ENCODE data around the gene NR2F2. TPM values are rescaled to one million over a fixed set of nuclear protein-coding genes. Genes with fewer than 3 reads are reported as not detected.
A peak's percentile ranks its signal among the peaks of the same experiment; 100 is the strongest.

The NR2F2 gene
- total RNA-seq, 1 donor from 2014 or later: 12.8 TPM

GRCh38 chr15:96339619-96340347 is 9.3 kb downstream of the NR2F2 start:
- peak overlapping the region; percentile 88 for H3K4me3 ChIP-seq
- no peak for DNase-seq
- peaks cover 25% of the 10 kb centered on the region for H3K27me3 ChIP-seq (ENCODE audit: low read depth)
- peaks cover 76% of the 10 kb centered on the region for H3K4me1 ChIP-seq
- H3K9me3 ChIP-seq (replicated peaks): no peaks in the 10 kb centered on the region
- peaks cover 7% of the 10 kb centered on the region for H3K36me3 ChIP-seq
- H3K27ac ChIP-seq (replicated peaks): peak overlapping the region; percentile 96
- intact Hi-C loops (cut with micrococcal nuclease): loop anchor here (10.0 kb wide), 1 partner anchor 1075 kb away; no protein-coding TSS in a partner anchor
- TF ChIP-seq, protein P1, sequence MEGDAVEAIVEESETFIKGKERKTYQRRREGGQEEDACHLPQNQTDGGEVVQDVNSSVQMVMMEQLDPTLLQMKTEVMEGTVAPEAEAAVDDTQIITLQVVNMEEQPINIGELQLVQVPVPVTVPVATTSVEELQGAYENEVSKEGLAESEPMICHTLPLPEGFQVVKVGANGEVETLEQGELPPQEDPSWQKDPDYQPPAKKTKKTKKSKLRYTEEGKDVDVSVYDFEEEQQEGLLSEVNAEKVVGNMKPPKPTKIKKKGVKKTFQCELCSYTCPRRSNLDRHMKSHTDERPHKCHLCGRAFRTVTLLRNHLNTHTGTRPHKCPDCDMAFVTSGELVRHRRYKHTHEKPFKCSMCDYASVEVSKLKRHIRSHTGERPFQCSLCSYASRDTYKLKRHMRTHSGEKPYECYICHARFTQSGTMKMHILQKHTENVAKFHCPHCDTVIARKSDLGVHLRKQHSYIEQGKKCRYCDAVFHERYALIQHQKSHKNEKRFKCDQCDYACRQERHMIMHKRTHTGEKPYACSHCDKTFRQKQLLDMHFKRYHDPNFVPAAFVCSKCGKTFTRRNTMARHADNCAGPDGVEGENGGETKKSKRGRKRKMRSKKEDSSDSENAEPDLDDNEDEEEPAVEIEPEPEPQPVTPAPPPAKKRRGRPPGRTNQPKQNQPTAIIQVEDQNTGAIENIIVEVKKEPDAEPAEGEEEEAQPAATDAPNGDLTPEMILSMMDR (IDR thresholded peaks at IDR 0.05; ENCODE audit: borderline replicate concordance): no peak

GRCh38 chr15:96340348-96340597 is 9.8 kb downstream of the NR2F2 start:
- Histone ChIP-seq H3K9me3 (replicated peaks) (no peaks in the 10 kb centered on the region), H3K27ac (replicated peaks) (peak overlapping the region; percentile 96), H3K4me3 (peak overlapping the region; percentile 88), H3K36me3 (peaks cover 3% of the 10 kb centered on the region), H3K27me3 (ENCODE audit: low read depth) (peaks cover 30% of the 10 kb centered on the region), H3K4me1 (peaks cover 76% of the 10 kb centered on the region)
- intact Hi-C loops (cut with micrococcal nuclease): loop anchor here (10.0 kb wide), 1 partner anchor 1075 kb away; no protein-coding TSS in a partner anchor
- DNase-seq: no peak
- TF ChIP-seq, protein P1 (IDR thresholded peaks at IDR 0.05; ENCODE audit: borderline replicate concordance): no peak

GRCh38 chr15:96340598-96341512 is 10.4 kb downstream of the NR2F2 start:
- Histone ChIP-seq H3K27ac (replicated peaks) (peak overlapping the region; percentile 96), H3K36me3 (no peaks in the 10 kb centered on the region), H3K4me3 (peak overlapping the region; percentile 88), H3K4me1 (peaks cover 74% of the 10 kb centered on the region), H3K27me3 (ENCODE audit: low read depth) (peaks cover 33% of the 10 kb centered on the region), H3K9me3 (replicated peaks) (no peaks in the 10 kb centered on the region)
- intact Hi-C loops (cut with micrococcal nuclease): loop anchor here (10.0 kb wide), 1 partner anchor 1076 kb away; no protein-coding TSS in a partner anchor
- peak; percentile 60 for DNase-seq
- TF ChIP-seq, protein P1 (IDR thresholded peaks at IDR 0.05; ENCODE audit: borderline replicate concordance): no peak

DNA sequence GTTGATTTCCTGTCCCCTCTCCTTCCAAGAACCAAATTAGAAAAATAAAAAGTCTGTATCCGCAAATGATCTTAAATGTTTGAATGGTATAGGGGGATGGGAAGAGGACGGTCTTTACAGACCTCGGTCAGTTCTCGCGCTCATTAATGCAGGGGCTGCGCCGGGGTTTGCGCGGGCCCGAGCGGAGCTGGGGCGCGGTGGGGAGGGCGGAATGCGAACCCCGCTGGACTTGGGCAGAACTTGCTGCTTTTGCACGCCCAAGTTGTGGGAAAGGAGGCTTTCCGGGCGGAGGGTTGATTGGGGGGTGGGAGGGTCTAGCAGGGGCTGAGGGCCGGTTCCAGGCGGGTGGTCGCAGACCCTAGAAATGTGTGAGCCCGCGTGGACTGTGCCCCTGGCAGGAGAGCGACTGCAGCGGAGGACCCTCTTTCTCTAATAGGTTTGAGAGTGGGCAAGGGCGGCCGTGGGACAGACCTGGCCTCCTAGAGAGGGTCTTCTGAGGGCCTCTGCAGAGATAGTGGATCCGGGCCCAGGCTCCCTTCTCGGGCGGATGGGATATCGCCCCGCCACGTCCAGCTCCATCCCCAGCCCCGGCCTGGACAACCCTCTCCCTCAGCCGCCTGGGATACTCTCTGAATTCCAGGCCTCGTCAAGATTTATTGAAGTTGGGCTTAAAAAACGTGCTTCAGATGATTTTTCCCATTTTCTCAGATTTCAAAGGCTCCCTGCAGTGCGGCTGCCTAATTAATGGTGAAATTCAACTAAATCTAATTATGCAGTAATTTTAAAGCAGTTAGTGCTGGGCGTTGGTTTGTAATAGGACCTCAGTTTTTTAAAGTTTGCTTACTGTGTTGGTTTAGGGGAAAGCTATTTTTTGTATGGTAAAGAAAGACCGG is 11.3 kb downstream of the NR2F2 start:
- intact Hi-C loops (cut with micrococcal nuclease): loop anchor here (10.0 kb wide), 1 partner anchor 1077 kb away; no protein-coding TSS in a partner anchor
- Histone ChIP-seq H3K27ac (replicated peaks) (peak overlapping the region; percentile 96), H3K27me3 (ENCODE audit: low read depth) (peaks cover 42% of the 10 kb centered on the region), H3K4me1 (peaks cover 83% of the 10 kb centered on the region), H3K4me3 (peak overlapping the region; percentile 88), H3K9me3 (replicated peaks) (no peaks in the 10 kb centered on the region), H3K36me3 (no peaks in the 10 kb centered on the region)
- no peak for DNase-seq
- TF ChIP-seq, protein P1 (IDR thresholded peaks at IDR 0.05; ENCODE audit: borderline replicate concordance): no peak

Measured in left ventricle myocardium inferior (tissue), 1 donor.